Measurements from ENCODE around the gene GARRE1.

The GARRE1 gene

GRCh38 chr19:34229721-34230120, 24.6 kb upstream of the GARRE1 start:
- TF ChIP-seq POLR2AphosphoS5 (IDR thresholded peaks at IDR 0.05; ENCODE audit: low read depth, low read length) (no peak), TAF1 (IDR thresholded peaks at IDR 0.05; ENCODE audit: borderline replicate concordance, insufficient read depth, low read length) (no peak), FOXP2 (optimal IDR thresholded peaks at IDR 0.05; ENCODE audit: borderline replicate concordance, extremely low read depth, extremely low read length, insufficient read depth) (no peak), SIN3A (IDR thresholded peaks at IDR 0.05; ENCODE audit: borderline replicate concordance, insufficient read depth, low read length) (no peak), REST (IDR thresholded peaks at IDR 0.05; ENCODE audit: insufficient read depth in 1 of 2, low read depth in 2 of 2, low read length in 2 of 2) (no peak)

- TF ChIP-seq REST (IDR thresholded peaks at IDR 0.05; ENCODE audit: insufficient read depth in 1 of 2, low read depth in 2 of 2, low read length in 2 of 2), result no peak
- no peak for TF ChIP-seq FOXP2 (optimal IDR thresholded peaks at IDR 0.05; ENCODE audit: borderline replicate concordance, extremely low read depth, extremely low read length, insufficient read depth)
- no peak for TF ChIP-seq SIN3A (IDR thresholded peaks at IDR 0.05; ENCODE audit: borderline replicate concordance, insufficient read depth, low read length)
- no peak for TF ChIP-seq POLR2AphosphoS5 (IDR thresholded peaks at IDR 0.05; ENCODE audit: low read depth, low read length)
- no peak for TF ChIP-seq TAF1 (IDR thresholded peaks at IDR 0.05; ENCODE audit: borderline replicate concordance, insufficient read depth, low read length)
Measured at GRCh38 chr19:34230820-34231219, 23.5 kb upstream of the GARRE1 start.

GRCh38 chr19:34231439-34231838, 22.9 kb upstream of the GARRE1 start:
- no peak for TF ChIP-seq TAF1 (IDR thresholded peaks at IDR 0.05; ENCODE audit: borderline replicate concordance, insufficient read depth, low read length)
- TF ChIP-seq SIN3A (IDR thresholded peaks at IDR 0.05; ENCODE audit: borderline replicate concordance, insufficient read depth, low read length), result no peak
- no peak for TF ChIP-seq POLR2AphosphoS5 (IDR thresholded peaks at IDR 0.05; ENCODE audit: low read depth, low read length)
- TF ChIP-seq REST (IDR thresholded peaks at IDR 0.05; ENCODE audit: insufficient read depth in 1 of 2, low read depth in 2 of 2, low read length in 2 of 2), result no peak
- no peak for TF ChIP-seq FOXP2 (optimal IDR thresholded peaks at IDR 0.05; ENCODE audit: borderline replicate concordance, extremely low read depth, extremely low read length, insufficient read depth)

- no peak for TF ChIP-seq POLR2AphosphoS5 (IDR thresholded peaks at IDR 0.05; ENCODE audit: low read depth, low read length)
- no peak for TF ChIP-seq TAF1 (IDR thresholded peaks at IDR 0.05; ENCODE audit: borderline replicate concordance, insufficient read depth, low read length)
- no peak for TF ChIP-seq REST (IDR thresholded peaks at IDR 0.05; ENCODE audit: insufficient read depth in 1 of 2, low read depth in 2 of 2, low read length in 2 of 2)
- no peak for TF ChIP-seq SIN3A (IDR thresholded peaks at IDR 0.05; ENCODE audit: borderline replicate concordance, insufficient read depth, low read length)
- TF ChIP-seq FOXP2 (optimal IDR thresholded peaks at IDR 0.05; ENCODE audit: borderline replicate concordance, extremely low read depth, extremely low read length, insufficient read depth), result no peak
Measured at GRCh38 chr19:34232566-34233481, 21.5 kb upstream of the GARRE1 start.

All from PFSK-1 (cell line).